A673 (cell line): ENCODE results near the gene DNAJB6.

Experiments used
- EZH2 ChIP-seq: fragments of 200-600 bp; sonication (generic); IDR thresholded peaks from 2 replicates; pipeline ENCODE4 v1.6.1; 2017; ENCODE audit warnings: borderline replicate concordance, low read depth, mild to moderate bottlenecking, mixed read lengths, antibody characterized with exemption, low read length; ENCODE audit not compliant: poor library complexity, severe bottlenecking
- TF ChIP-seq, protein P1 (sequence below): fragments of 300-800, 200-600 bp; sonication (generic); conservative IDR thresholded peaks from 2 replicates; pipeline ENCODE4 v1.5.1; 2017; ENCODE audit warnings: low read depth, mild to moderate bottlenecking, antibody characterized with exemption, low read length, moderate library complexity, mixed read lengths

DNA sequence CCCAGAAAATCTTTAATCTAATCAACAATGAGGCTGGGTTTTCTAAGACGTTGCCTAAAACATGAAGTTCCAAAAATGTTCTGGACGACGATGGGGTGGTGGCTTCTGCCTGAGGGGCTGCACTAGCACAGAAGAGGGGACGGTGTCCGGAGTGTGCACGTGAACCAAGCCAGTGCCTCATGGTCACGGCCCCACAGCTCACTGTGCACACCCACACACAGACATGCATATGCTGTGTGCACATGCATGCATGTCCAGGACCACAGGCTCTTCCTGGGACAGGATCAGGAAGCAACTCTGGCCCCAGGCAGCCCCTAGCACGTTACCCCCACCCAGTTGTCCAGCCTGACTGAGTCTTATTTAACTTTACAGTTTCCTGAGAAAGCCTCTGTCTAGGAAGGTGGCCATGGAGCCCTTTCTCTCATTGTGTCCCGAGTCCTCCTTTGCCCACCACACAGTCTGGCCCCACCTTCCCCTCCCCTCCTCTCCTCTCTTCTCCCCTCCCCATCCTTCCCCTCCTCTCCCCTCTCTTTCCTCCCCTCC lies 100.8 kb downstream of the DNAJB6 start:
- TF ChIP-seq, protein P1, sequence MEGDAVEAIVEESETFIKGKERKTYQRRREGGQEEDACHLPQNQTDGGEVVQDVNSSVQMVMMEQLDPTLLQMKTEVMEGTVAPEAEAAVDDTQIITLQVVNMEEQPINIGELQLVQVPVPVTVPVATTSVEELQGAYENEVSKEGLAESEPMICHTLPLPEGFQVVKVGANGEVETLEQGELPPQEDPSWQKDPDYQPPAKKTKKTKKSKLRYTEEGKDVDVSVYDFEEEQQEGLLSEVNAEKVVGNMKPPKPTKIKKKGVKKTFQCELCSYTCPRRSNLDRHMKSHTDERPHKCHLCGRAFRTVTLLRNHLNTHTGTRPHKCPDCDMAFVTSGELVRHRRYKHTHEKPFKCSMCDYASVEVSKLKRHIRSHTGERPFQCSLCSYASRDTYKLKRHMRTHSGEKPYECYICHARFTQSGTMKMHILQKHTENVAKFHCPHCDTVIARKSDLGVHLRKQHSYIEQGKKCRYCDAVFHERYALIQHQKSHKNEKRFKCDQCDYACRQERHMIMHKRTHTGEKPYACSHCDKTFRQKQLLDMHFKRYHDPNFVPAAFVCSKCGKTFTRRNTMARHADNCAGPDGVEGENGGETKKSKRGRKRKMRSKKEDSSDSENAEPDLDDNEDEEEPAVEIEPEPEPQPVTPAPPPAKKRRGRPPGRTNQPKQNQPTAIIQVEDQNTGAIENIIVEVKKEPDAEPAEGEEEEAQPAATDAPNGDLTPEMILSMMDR, result no peak
- TF ChIP-seq EZH2, result no peak
